Panc1 (cell line): ENCODE results near the gene SLX9. TPM values are rescaled to one million over a fixed set of nuclear protein-coding genes. Genes with fewer than 3 reads are reported as not detected.

Experiments used
- ATAC-seq: fragments of 200-7000 bp; cut with Tn5 transposase; 2 replicates; pipeline ENCODE4 v1.9.1; 2020; ENCODE audit warnings: mild to moderate bottlenecking, moderate library complexity
- BruUV-seq: library from RNA; stranded (reverse); fragments of 400-500 nt; replicated peaks from 2 replicates; lab custom pipeline; 2021; lab: Mats Ljungman, UMichigan
- CTCF ChIA-PET: fragments of 300-600 bp; sonication (Branson Sonifier 250); formaldehyde crosslinking; loops from one replicate; lab custom pipeline; 2022; ENCODE audit warnings: antibody characterized with exemption; lab: Charles Lee
- POLR2A ChIA-PET: fragments of 300-600 bp; sonication (Branson Sonifier 250); formaldehyde crosslinking; loops from one replicate; lab custom pipeline; 2022; ENCODE audit warnings: antibody characterized with exemption; lab: Charles Lee
- DNase-seq: peaks from one replicate; pipeline ENCODE4 v3.0.0-alpha.2; 2010; ENCODE audit warnings: low read depth, low spot score
- H3K27ac ChIP-seq: 2 replicates; pipeline ENCODE4 v1.5.1; 2011; ENCODE audit warnings: mild to moderate bottlenecking, low read length, inconsistent platforms
- H3K27me3 ChIP-seq: fragments of 200-500 bp; sonication (Bioruptor generic); 2 replicates; pipeline ENCODE4 v1.6.0; 2014; ENCODE audit warnings: low read length, inconsistent platforms; ENCODE audit not compliant: control insufficient read depth, insufficient read depth
- H3K36me3 ChIP-seq: fragments of 200-500 bp; sonication (Bioruptor generic); 2 replicates; pipeline ENCODE4 v1.5.1; 2014; ENCODE audit warnings: inconsistent platforms, mild to moderate bottlenecking, low read length, moderate library complexity; ENCODE audit not compliant: control insufficient read depth, insufficient read depth
- H3K4me1 ChIP-seq: 2 replicates; pipeline ENCODE4 v1.5.1; 2011; ENCODE audit warnings: inconsistent platforms, mild to moderate bottlenecking, low read length, moderate library complexity; ENCODE audit not compliant: control insufficient read depth, insufficient read depth
- H3K4me3 ChIP-seq, 2 experiments: 2 replicates each; pipeline ENCODE4 v1.5.1; 2011 to 2012; ENCODE audit warnings: low read depth in 2 of 2, low read length in 2 of 2, mild to moderate bottlenecking in 2 of 2, inconsistent platforms in 1 of 2, moderate library complexity in 1 of 2
- H3K9me3 ChIP-seq: fragments of 200-500 bp; sonication (Bioruptor generic); 2 replicates; pipeline ENCODE4 v1.5.1; 2014; ENCODE audit warnings: low read depth, mild to moderate bottlenecking, inconsistent platforms, low read length, moderate library complexity; ENCODE audit not compliant: control insufficient read depth, insufficient read depth
- POLR2AphosphoS5 ChIP-seq: IDR thresholded peaks from 2 replicates; pipeline ENCODE4 v1.6.1; 2012; ENCODE audit warnings: mild to moderate bottlenecking, low read depth, low read length, moderate library complexity
- SIN3A ChIP-seq: IDR thresholded peaks from 2 replicates; pipeline ENCODE4 v1.6.1; 2012; ENCODE audit warnings: low read depth, mild to moderate bottlenecking, low read length, moderate library complexity, borderline replicate concordance; ENCODE audit not compliant: insufficient read depth
- TCF7L2 ChIP-seq: IDR thresholded peaks from 2 replicates; pipeline ENCODE4 v1.6.1; 2011; ENCODE audit warnings: mild to moderate bottlenecking, low read depth, low read length, inconsistent platforms
- in situ Hi-C: cut with HindIII; loops from 2 replicates; pipeline ENCODE4 v1.10.0; 2016; ENCODE audit warnings: low sequenced_read_pairs, low pct_unique_long_range_greater_than_20kb
- intact Hi-C: fragments of 100-400 bp; cut with micrococcal nuclease; formaldehyde crosslinking; loops from one replicate; pipeline ENCODE4 v1.10.0; 2022; ENCODE audit not compliant: unreplicated experiment
- total RNA-seq: library from RNA; stranded (reverse); gene quantifications from one replicate; pipeline ENCODE4 v1.2.1, GENCODE V29; 2021; ENCODE audit not compliant: unreplicated experiment
- TF ChIP-seq, protein P1 (sequence below), 2 experiments: IDR thresholded peaks; 2 replicates each; pipeline ENCODE4 v1.6.1; 2011 to 2012; ENCODE audit warnings: low read depth in 2 of 2, control low read depth in 1 of 2, low read length in 1 of 2, mild to moderate bottlenecking in 1 of 2, moderate library complexity in 1 of 2; ENCODE audit not compliant: insufficient read depth in 1 of 2
- TF ChIP-seq, protein P2 (sequence below): fragments of 450-650 bp; IDR thresholded peaks from 2 replicates; pipeline ENCODE4 v1.5.1; 2017; ENCODE audit warnings: mild to moderate bottlenecking

Gene SLX9
- total RNA-seq, 1 experiment from 2014 or later, result 50.9 TPM

DNA sequence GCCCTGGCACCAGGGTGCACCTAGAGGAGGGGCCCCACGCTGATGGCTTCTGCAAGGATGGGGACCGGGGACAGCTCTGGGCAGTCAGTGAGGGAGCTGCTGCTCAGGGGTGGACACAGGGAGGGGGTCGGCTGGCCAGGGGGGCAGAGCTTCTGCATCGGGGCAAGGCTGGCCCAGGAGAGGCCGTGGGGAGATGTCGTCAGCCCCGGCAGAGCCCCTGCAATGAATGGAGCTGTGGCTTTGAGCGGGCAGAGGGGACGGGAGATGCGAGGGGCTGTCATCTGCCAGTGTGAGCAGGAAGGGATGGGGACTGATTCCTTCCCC, 31.8 kb downstream of the SLX9 start:
- intact Hi-C loops (no loop called here), in situ Hi-C loops (no loop called here)
- no peak for DNase-seq
- H3K27ac ChIP-seq, result no peak overlapping the region
- BruUV-seq, result no TSS peak
- no peak overlapping the region for H3K4me3 ChIP-seq
- CTCF ChIA-PET, result no interaction called here
- no peak for TF ChIP-seq TCF7L2
- TF ChIP-seq, protein P1, sequence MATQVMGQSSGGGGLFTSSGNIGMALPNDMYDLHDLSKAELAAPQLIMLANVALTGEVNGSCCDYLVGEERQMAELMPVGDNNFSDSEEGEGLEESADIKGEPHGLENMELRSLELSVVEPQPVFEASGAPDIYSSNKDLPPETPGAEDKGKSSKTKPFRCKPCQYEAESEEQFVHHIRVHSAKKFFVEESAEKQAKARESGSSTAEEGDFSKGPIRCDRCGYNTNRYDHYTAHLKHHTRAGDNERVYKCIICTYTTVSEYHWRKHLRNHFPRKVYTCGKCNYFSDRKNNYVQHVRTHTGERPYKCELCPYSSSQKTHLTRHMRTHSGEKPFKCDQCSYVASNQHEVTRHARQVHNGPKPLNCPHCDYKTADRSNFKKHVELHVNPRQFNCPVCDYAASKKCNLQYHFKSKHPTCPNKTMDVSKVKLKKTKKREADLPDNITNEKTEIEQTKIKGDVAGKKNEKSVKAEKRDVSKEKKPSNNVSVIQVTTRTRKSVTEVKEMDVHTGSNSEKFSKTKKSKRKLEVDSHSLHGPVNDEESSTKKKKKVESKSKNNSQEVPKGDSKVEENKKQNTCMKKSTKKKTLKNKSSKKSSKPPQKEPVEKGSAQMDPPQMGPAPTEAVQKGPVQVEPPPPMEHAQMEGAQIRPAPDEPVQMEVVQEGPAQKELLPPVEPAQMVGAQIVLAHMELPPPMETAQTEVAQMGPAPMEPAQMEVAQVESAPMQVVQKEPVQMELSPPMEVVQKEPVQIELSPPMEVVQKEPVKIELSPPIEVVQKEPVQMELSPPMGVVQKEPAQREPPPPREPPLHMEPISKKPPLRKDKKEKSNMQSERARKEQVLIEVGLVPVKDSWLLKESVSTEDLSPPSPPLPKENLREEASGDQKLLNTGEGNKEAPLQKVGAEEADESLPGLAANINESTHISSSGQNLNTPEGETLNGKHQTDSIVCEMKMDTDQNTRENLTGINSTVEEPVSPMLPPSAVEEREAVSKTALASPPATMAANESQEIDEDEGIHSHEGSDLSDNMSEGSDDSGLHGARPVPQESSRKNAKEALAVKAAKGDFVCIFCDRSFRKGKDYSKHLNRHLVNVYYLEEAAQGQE (IDR thresholded peaks at IDR 0.05; ENCODE audit: insufficient read depth in 1 of 2, low read depth in 2 of 2, low read length in 1 of 2), result no peak
- TF ChIP-seq SIN3A, result no peak
- TF ChIP-seq, protein P2, sequence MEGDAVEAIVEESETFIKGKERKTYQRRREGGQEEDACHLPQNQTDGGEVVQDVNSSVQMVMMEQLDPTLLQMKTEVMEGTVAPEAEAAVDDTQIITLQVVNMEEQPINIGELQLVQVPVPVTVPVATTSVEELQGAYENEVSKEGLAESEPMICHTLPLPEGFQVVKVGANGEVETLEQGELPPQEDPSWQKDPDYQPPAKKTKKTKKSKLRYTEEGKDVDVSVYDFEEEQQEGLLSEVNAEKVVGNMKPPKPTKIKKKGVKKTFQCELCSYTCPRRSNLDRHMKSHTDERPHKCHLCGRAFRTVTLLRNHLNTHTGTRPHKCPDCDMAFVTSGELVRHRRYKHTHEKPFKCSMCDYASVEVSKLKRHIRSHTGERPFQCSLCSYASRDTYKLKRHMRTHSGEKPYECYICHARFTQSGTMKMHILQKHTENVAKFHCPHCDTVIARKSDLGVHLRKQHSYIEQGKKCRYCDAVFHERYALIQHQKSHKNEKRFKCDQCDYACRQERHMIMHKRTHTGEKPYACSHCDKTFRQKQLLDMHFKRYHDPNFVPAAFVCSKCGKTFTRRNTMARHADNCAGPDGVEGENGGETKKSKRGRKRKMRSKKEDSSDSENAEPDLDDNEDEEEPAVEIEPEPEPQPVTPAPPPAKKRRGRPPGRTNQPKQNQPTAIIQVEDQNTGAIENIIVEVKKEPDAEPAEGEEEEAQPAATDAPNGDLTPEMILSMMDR, result no peak
- no peak for TF ChIP-seq POLR2AphosphoS5
- no peaks in the 10 kb centered on the region for H3K27me3 ChIP-seq
- H3K4me1 ChIP-seq, result no peaks in the 10 kb centered on the region
- H3K9me3 ChIP-seq, result no peaks in the 10 kb centered on the region
- POLR2A ChIA-PET, result no interaction called here
- ATAC-seq, result no peak
- H3K36me3 ChIP-seq, result no peaks in the 10 kb centered on the region

DNA sequence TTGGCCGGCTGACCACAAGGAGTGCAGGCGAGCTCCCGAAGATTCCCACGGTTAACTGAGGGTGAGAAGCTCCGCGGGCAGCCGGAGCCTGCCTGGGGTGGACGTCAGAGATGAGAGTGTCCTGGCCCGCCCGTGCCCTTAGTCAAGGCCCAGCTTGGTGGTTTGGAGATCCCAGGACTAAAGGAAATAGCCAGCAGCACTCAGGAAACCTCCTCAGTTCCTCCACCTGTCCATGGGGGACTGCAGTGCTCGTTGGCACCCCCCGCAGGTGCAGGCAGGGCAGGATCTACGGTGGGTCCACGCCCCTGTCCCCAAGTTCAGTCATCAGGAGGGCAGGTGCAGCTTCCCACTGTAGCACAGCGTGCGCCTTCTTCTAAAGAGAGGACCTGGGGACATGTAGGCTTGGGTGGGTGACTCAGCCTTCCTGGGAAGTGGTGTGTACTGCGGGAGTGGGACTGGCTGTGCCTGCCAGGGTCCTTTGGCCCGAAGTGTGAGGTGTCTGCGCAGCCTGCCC, 32.5 kb downstream of the SLX9 start:
- no peak overlapping the region for H3K4me3 ChIP-seq
- no peaks in the 10 kb centered on the region for H3K9me3 ChIP-seq
- BruUV-seq, result no TSS peak
- intact Hi-C loops (no loop called here), in situ Hi-C loops (no loop called here)
- TF ChIP-seq, protein P1 (IDR thresholded peaks at IDR 0.05; ENCODE audit: insufficient read depth in 1 of 2, low read depth in 2 of 2, low read length in 1 of 2), result no peak
- TF ChIP-seq, protein P2, result no peak
- TF ChIP-seq TCF7L2, result no peak
- TF ChIP-seq SIN3A, result no peak
- no peak for TF ChIP-seq POLR2AphosphoS5
- ChIA-PET CTCF (no interaction called here), POLR2A (no interaction called here)
- DNase-seq (no peak), ATAC-seq (peak; percentile 17; the same call in 1 of the 2 replicates)
- H3K27ac ChIP-seq, result no peak overlapping the region
- no peaks in the 10 kb centered on the region for H3K4me1 ChIP-seq
- no peaks in the 10 kb centered on the region for H3K27me3 ChIP-seq
- no peaks in the 10 kb centered on the region for H3K36me3 ChIP-seq
